HCT116 (cell line): ENCODE measurements around the gene TRIM63. TPM values are rescaled to one million over a fixed set of nuclear protein-coding genes. Genes with fewer than 3 reads are reported as not detected.

ENCODE experiments used
- ATAC-seq: fragments of 200-7000 bp; cut with Tn5 transposase; 2 replicates; pipeline ENCODE4 v1.9.1; 2020; ENCODE audit warnings: mild to moderate bottlenecking, moderate library complexity
- BruUV-seq: library from RNA; stranded (reverse); fragments of 400-500 nt; replicated peaks from 2 replicates; lab custom pipeline; 2021; lab: Mats Ljungman, UMichigan
- CTCF ChIA-PET: fragments of 300-600 bp; sonication (Branson Sonifier 250); formaldehyde crosslinking; loops from one replicate; lab custom pipeline; 2021; ENCODE audit warnings: antibody characterized with exemption; lab: Charles Lee
- POLR2A ChIA-PET: fragments of 300-600, 350-600 bp; sonication (Branson Sonifier 250); formaldehyde crosslinking; loops from one replicate; lab custom pipeline; 2021; ENCODE audit warnings: antibody characterized with exemption; lab: Charles Lee
- RAD21 ChIA-PET, 2 experiments: fragments of 300-600 bp; sonication (Branson Sonifier 250); formaldehyde crosslinking; loops; one replicate each; lab custom pipeline; 2023; ENCODE audit warnings: low total read pairs in 2 of 2; ENCODE audit not compliant: uncharacterized antibody in 2 of 2, unreplicated experiment in 2 of 2, low non-redundant PET in 1 of 2; lab: Charles Lee
- DNase-seq: peaks from one replicate; pipeline ENCODE4 v3.0.0-alpha.2; 2010; ENCODE audit warnings: low read depth, low spot score
- H2AFZ ChIP-seq: fragments of 200-600 bp; shearing (Covaris generic), sonication (generic); 2 replicates; pipeline ENCODE4 v1.6.1; 2017; ENCODE audit warnings: low read depth, mixed run types, mixed read lengths, antibody characterized with exemption, low read length; ENCODE audit not compliant: poor library complexity, severe bottlenecking
- H3K27ac ChIP-seq: 2 replicates; pipeline ENCODE4 v1.5.1; 2012; ENCODE audit warnings: low read depth, low read length
- H3K27me3 ChIP-seq: fragments of 200-600 bp; sonication (generic); 2 replicates; pipeline ENCODE4 v1.6.1; 2016; ENCODE audit warnings: mixed run types, low read length, mixed read lengths; ENCODE audit not compliant: insufficient read depth
- H3K36me3 ChIP-seq, 2 experiments: fragments of 200-500 bp in 1 of 2; fragments of 200-600 bp in 1 of 2; sonication (Bioruptor generic) in 1 of 2; sonication (generic) in 1 of 2; 2 replicates each; pipeline versions ENCODE4 v1.5.1 to v1.6.1; 2014 to 2016; ENCODE audit warnings: low read length in 2 of 2, inconsistent platforms in 1 of 2, mixed read lengths in 1 of 2, mixed run types in 1 of 2; ENCODE audit not compliant: insufficient read depth in 2 of 2, control insufficient read depth in 1 of 2
- H3K4me1 ChIP-seq, 2 experiments: fragments of 200-600 bp in 1 of 2; sonication (generic) in 1 of 2; 2 replicates each; pipeline versions ENCODE4 v1.5.1 to v1.6.1; 2012 to 2017; ENCODE audit warnings: low read length in 2 of 2, inconsistent platforms in 1 of 2, mild to moderate bottlenecking in 1 of 2, mixed read lengths in 1 of 2, mixed run types in 1 of 2, moderate library complexity in 1 of 2; ENCODE audit not compliant: insufficient read depth in 2 of 2, control insufficient read depth in 1 of 2
- H3K4me2 ChIP-seq: fragments of 200-600 bp; sonication (generic); 2 replicates; pipeline ENCODE4 v1.6.1; 2017; ENCODE audit warnings: mixed run types, low read length, mixed read lengths
- H3K4me3 ChIP-seq, 2 experiments: fragments of 200-600 bp in 1 of 2; sonication (generic) in 1 of 2; replicated peaks in 1 of 2; 2 replicates each; pipeline ENCODE4 v1.5.1; 2011 to 2016; ENCODE audit warnings: low read length in 2 of 2, control low read depth in 1 of 2, low read depth in 1 of 2, mild to moderate bottlenecking in 1 of 2, mixed read lengths in 1 of 2, mixed run types in 1 of 2
- H3K79me2 ChIP-seq: fragments of 200-600 bp; sonication (generic); 2 replicates; pipeline ENCODE4 v1.6.1; 2017; ENCODE audit warnings: mild to moderate bottlenecking, mixed run types, low read length, moderate library complexity, mixed read lengths; ENCODE audit not compliant: insufficient read depth
- H3K9ac ChIP-seq: fragments of 200-600 bp; sonication (generic); 2 replicates; pipeline ENCODE4 v1.6.1; 2016; ENCODE audit warnings: low read length, mixed read lengths
- H3K9me2 ChIP-seq: fragments of 200-600 bp; sonication (generic), shearing (Covaris generic); 2 replicates; pipeline ENCODE4 v1.6.1; 2017; ENCODE audit warnings: mixed run types, mild to moderate bottlenecking, moderate library complexity; ENCODE audit not compliant: insufficient read depth
- H3K9me3 ChIP-seq, 2 experiments: fragments of 200-500 bp in 1 of 2; fragments of 200-600 bp in 1 of 2; sonication (Bioruptor generic) in 1 of 2; sonication (generic) in 1 of 2; 2 replicates each; pipeline ENCODE4 v1.6.1; 2014 to 2017; ENCODE audit warnings: low read length in 2 of 2, mixed read lengths in 2 of 2, inconsistent platforms in 1 of 2, low read depth in 1 of 2, mild to moderate bottlenecking in 1 of 2, mixed run types in 1 of 2, moderate library complexity in 1 of 2; ENCODE audit not compliant: control insufficient read depth in 1 of 2, insufficient read depth in 1 of 2
- H4K20me1 ChIP-seq: fragments of 200-600 bp; sonication (generic), shearing (Covaris generic); 2 replicates; pipeline ENCODE4 v1.6.1; 2017; ENCODE audit warnings: mixed run types, mild to moderate bottlenecking, moderate library complexity; ENCODE audit not compliant: insufficient read depth
- ATF3 ChIP-seq: IDR thresholded peaks from 2 replicates; pipeline ENCODE4 v1.6.1; 2012
- CBX3 ChIP-seq: IDR thresholded peaks from 2 replicates; pipeline ENCODE4 v1.6.1; 2012; ENCODE audit warnings: low read depth
- CEBPB ChIP-seq: IDR thresholded peaks from 2 replicates; pipeline ENCODE4 v1.6.1; 2012; ENCODE audit warnings: low read depth
- CTCF ChIP-seq, 3 experiments: fragments of 200-600 bp in 1 of 3; sonication (generic) in 1 of 3; IDR thresholded peaks in 2 of 3; conservative IDR thresholded peaks in 1 of 3; 2 replicates each; pipeline ENCODE4 v1.5.1; 2012 to 2017; ENCODE audit warnings: low read depth in 2 of 3, low read length in 2 of 3, antibody characterized with exemption in 1 of 3, borderline replicate concordance in 1 of 3, control low read depth in 1 of 3, mild to moderate bottlenecking in 1 of 3, mixed read lengths in 1 of 3, mixed run types in 1 of 3, moderate library complexity in 1 of 3; ENCODE audit not compliant: insufficient read depth in 1 of 3
- EGR1 ChIP-seq: IDR thresholded peaks from 2 replicates; pipeline ENCODE4 v1.6.1; 2012; ENCODE audit warnings: low read depth
- ELF1 ChIP-seq: IDR thresholded peaks from 2 replicates; pipeline ENCODE4 v1.6.1; 2012; ENCODE audit warnings: low read depth, borderline replicate concordance
- EZH2 ChIP-seq: fragments of 200-600 bp; sonication (generic); IDR thresholded peaks from 2 replicates; pipeline ENCODE4 v1.6.1; 2017; ENCODE audit warnings: antibody characterized with exemption, mixed run types
- EZH2phosphoT487 ChIP-seq: fragments of 200-600 bp; IDR thresholded peaks from 2 replicates; pipeline ENCODE4 v1.6.1; 2018; ENCODE audit warnings: antibody characterized with exemption, borderline replicate concordance
- MAX ChIP-seq: IDR thresholded peaks from 2 replicates; pipeline ENCODE4 v1.6.1; 2012
- POLR2AphosphoS5 ChIP-seq: IDR thresholded peaks from 2 replicates; pipeline ENCODE4 v1.6.1; 2011; ENCODE audit warnings: mild to moderate bottlenecking, low read depth, low read length, moderate library complexity
- RAD21 ChIP-seq: IDR thresholded peaks from 2 replicates; pipeline ENCODE4 v1.6.1; 2012; ENCODE audit warnings: low read depth, mild to moderate bottlenecking
- SIN3A ChIP-seq: IDR thresholded peaks from 2 replicates; pipeline ENCODE4 v1.6.1; 2012; ENCODE audit warnings: low read depth
- SP1 ChIP-seq: IDR thresholded peaks from 2 replicates; pipeline ENCODE4 v1.6.1; 2012; ENCODE audit warnings: low read depth
- TCF7L2 ChIP-seq: IDR thresholded peaks from 2 replicates; pipeline ENCODE4 v1.7.0; 2011; ENCODE audit warnings: borderline replicate concordance, inconsistent platforms; ENCODE audit not compliant: insufficient read depth, insufficient read length; ENCODE audit errors: extremely low read depth
- ZFX ChIP-seq: fragments of 450-650 bp; IDR thresholded peaks from 2 replicates; pipeline ENCODE4 v1.6.1; 2017
- ZNF274 ChIP-seq: fragments of 200-500 bp; sonication (Bioruptor generic); IDR thresholded peaks from 2 replicates; pipeline ENCODE4 v1.6.1; 2014; ENCODE audit warnings: mild to moderate bottlenecking, low read depth, low read length, inconsistent platforms
- intact Hi-C: fragments of 100-400 bp; cut with micrococcal nuclease; formaldehyde crosslinking; loops from 2 replicates; pipeline ENCODE4 v1.10.0; 2022
- total RNA-seq: library from RNA; stranded (reverse); gene quantifications from one replicate; pipeline ENCODE4 v1.2.1, GENCODE V29; 2021; ENCODE audit not compliant: unreplicated experiment

Gene TRIM63
- total RNA-seq, 1 experiment from 2014 or later, result not detected

- Histone ChIP-seq H3K9me2 (no peaks in the 10 kb centered on the region), H3K27ac (no peak overlapping the region), H4K20me1 (no peaks in the 10 kb centered on the region), H3K4me2 (no peak overlapping the region), H3K36me3 (no peaks in the 10 kb centered on the region), H3K27me3 (no peaks in the 10 kb centered on the region), H3K79me2 (no peaks in the 10 kb centered on the region), H3K9ac (no peak overlapping the region), H2AFZ (no peak overlapping the region), H3K4me3 (no peak overlapping the region), H3K4me1 (no peaks in the 10 kb centered on the region), H3K9me3 (no peaks in the 10 kb centered on the region)
- DNase-seq (no peak), ATAC-seq (no peak)
- intact Hi-C loops, result no loop called here
- RAD21 ChIA-PET, result no interaction called here
- POLR2A ChIA-PET, result no interaction called here
- BruUV-seq, result no TSS peak
- TF ChIP-seq ZFX (no peak), TCF7L2 (no peak), ZNF274 (no peak), EGR1 (no peak), ATF3 (no peak), RAD21 (no peak), ELF1 (no peak), EZH2phosphoT487 (no peak), CEBPB (no peak), EZH2 (no peak)
- CTCF ChIA-PET, result no interaction called here
Observed at GRCh38 chr1:26049531-26050247, 17.7 kb downstream of the TRIM63 start.

- no peak for DNase-seq
- no TSS peak for BruUV-seq
- no peaks in the 10 kb centered on the region for H3K9me2 ChIP-seq
- ATAC-seq, result no peak
- no peak for TF ChIP-seq MAX
- no peak for TF ChIP-seq SP1
- no peak for TF ChIP-seq EZH2phosphoT487
- TF ChIP-seq POLR2AphosphoS5, result no peak
- TF ChIP-seq CTCF (IDR thresholded peaks at IDR 0.05 in 2 of 3, conservative IDR thresholded peaks at IDR 0.05 in 1 of 3; ENCODE audit: borderline replicate concordance in 1 of 3, insufficient read depth in 1 of 3, low read depth in 2 of 3, low read length in 2 of 3), result no peak
- TF ChIP-seq ZNF274, result no peak
- no peak for TF ChIP-seq RAD21
- no peak for TF ChIP-seq CBX3
- TF ChIP-seq SIN3A, result no peak
- no peaks in the 10 kb centered on the region for H3K9me3 ChIP-seq
- RAD21 ChIA-PET, result no interaction called here
- H3K79me2 ChIP-seq, result no peaks in the 10 kb centered on the region
- H3K36me3 ChIP-seq, result no peaks in the 10 kb centered on the region
- H3K27me3 ChIP-seq, result no peaks in the 10 kb centered on the region
- H3K4me1 ChIP-seq, result no peaks in the 10 kb centered on the region
- intact Hi-C loops, result no loop called here
- no peak overlapping the region for H3K4me3 ChIP-seq
- H2AFZ ChIP-seq, result no peak overlapping the region
- CTCF ChIA-PET, result no interaction called here
- no peak overlapping the region for H3K4me2 ChIP-seq
- no peaks in the 10 kb centered on the region for H4K20me1 ChIP-seq
- no peak overlapping the region for H3K27ac ChIP-seq
- POLR2A ChIA-PET, result no interaction called here
- H3K9ac ChIP-seq, result no peak overlapping the region
Observed at GRCh38 chr1:26047278-26047874, 20.1 kb downstream of the TRIM63 start.
